Neural cell (in vitro differentiated cells): ENCODE measurements around the gene PARVA. TPM values are rescaled to one million over a fixed set of nuclear protein-coding genes. Genes with fewer than 3 reads are reported as not detected.

Experiments
- H2AFZ ChIP-seq: fragments of 200-600, 300-800 bp; sonication (generic), shearing (Covaris generic); 2 replicates; pipeline ENCODE4 v1.6.0; 2014; ENCODE audit warnings: low read depth, mild to moderate bottlenecking, antibody characterized with exemption, low read length, moderate library complexity
- H3F3A ChIP-seq: fragments of 200-600 bp; shearing (Covaris generic); 2 replicates; pipeline ENCODE4 v1.6.1; 2016; ENCODE audit warnings: mild to moderate bottlenecking, moderate library complexity, mixed read lengths, antibody characterized with exemption, low read length; ENCODE audit not compliant: insufficient read depth, poor library complexity, severe bottlenecking
- H3K27ac ChIP-seq: fragments of 200-600, 300-800 bp; sonication (generic), shearing (Covaris generic); 2 replicates; pipeline ENCODE4 v1.5.1; 2014; ENCODE audit warnings: mild to moderate bottlenecking, low read length, moderate library complexity
- H3K27me3 ChIP-seq: fragments of 300-800, 200-600 bp; sonication (generic), shearing (Covaris generic); 2 replicates; pipeline ENCODE4 v1.6.0; 2014; ENCODE audit warnings: mild to moderate bottlenecking, low read depth, low read length, moderate library complexity; ENCODE audit not compliant: insufficient read depth
- H3K36me3 ChIP-seq: fragments of 300-800, 200-600 bp; sonication (generic), shearing (Covaris generic); 2 replicates; pipeline ENCODE4 v1.5.1; 2014; ENCODE audit warnings: mild to moderate bottlenecking, antibody characterized with exemption, low read length, moderate library complexity; ENCODE audit not compliant: insufficient read depth
- H3K4me2 ChIP-seq: fragments of 300-800, 200-600 bp; sonication (generic), shearing (Covaris generic); 2 replicates; pipeline ENCODE4 v1.6.0; 2014; ENCODE audit warnings: mild to moderate bottlenecking, low read length
- H3K4me3 ChIP-seq: fragments of 300-800, 200-600 bp; sonication (generic), shearing (Covaris generic); 2 replicates; pipeline ENCODE4 v1.5.1; 2014; ENCODE audit warnings: mild to moderate bottlenecking, low read length, moderate library complexity
- H3K79me2 ChIP-seq: fragments of 200-600 bp; shearing (Covaris generic); replicated peaks from 2 replicates; pipeline ENCODE4 v1.6.0; 2014; ENCODE audit warnings: mild to moderate bottlenecking, low read length, moderate library complexity; ENCODE audit not compliant: insufficient read depth
- H3K9ac ChIP-seq: fragments of 300-800, 200-600 bp; sonication (generic), shearing (Covaris generic); 2 replicates; pipeline ENCODE4 v1.6.1; 2016; ENCODE audit warnings: mild to moderate bottlenecking, low read length, mixed read lengths
- H3K9me2 ChIP-seq: fragments of 200-600 bp; shearing (Covaris generic); 2 replicates; pipeline ENCODE4 v1.6.1; 2016; ENCODE audit warnings: mild to moderate bottlenecking, low read length, mixed read lengths; ENCODE audit not compliant: insufficient read depth
- H3K9me3 ChIP-seq: fragments of 200-600, 300-800 bp; sonication (generic), shearing (Covaris generic); 2 replicates; pipeline ENCODE4 v1.6.1; 2016; ENCODE audit warnings: mild to moderate bottlenecking, mixed run types, low read length, moderate library complexity, mixed read lengths
- H4K20me1 ChIP-seq: fragments of 200-600 bp; shearing (Covaris generic); 2 replicates; pipeline ENCODE4 v1.6.1; 2016; ENCODE audit warnings: mild to moderate bottlenecking, mixed run types; ENCODE audit not compliant: insufficient read depth
- EP300 ChIP-seq: fragments of 450-650 bp; conservative IDR thresholded peaks from 2 replicates; pipeline ENCODE4 v1.6.1; 2014; ENCODE audit warnings: antibody characterized with exemption, mild to moderate bottlenecking, moderate library complexity; ENCODE audit not compliant: poor library complexity, severe bottlenecking
- EZH2 ChIP-seq: fragments of 200-600, 300-800 bp; shearing (Covaris generic), sonication (generic); IDR thresholded peaks from 2 replicates; pipeline ENCODE4 v1.6.1; 2014; ENCODE audit warnings: antibody characterized with exemption, low read length, borderline replicate concordance, mild to moderate bottlenecking; ENCODE audit not compliant: insufficient read depth, poor library complexity, severe bottlenecking
- MXI1 ChIP-seq: fragments of 450-650 bp; conservative IDR thresholded peaks from 2 replicates; pipeline ENCODE4 v1.6.1; 2014; ENCODE audit warnings: antibody characterized with exemption, mild to moderate bottlenecking; ENCODE audit not compliant: poor library complexity, severe bottlenecking
- POLR2AphosphoS5 ChIP-seq: IDR thresholded peaks from 2 replicates; pipeline ENCODE4 v1.6.1; 2012
- RAD21 ChIP-seq: fragments of 450-650 bp; conservative IDR thresholded peaks from 2 replicates; pipeline ENCODE4 v1.6.1; 2014; ENCODE audit warnings: antibody characterized with exemption, mild to moderate bottlenecking, moderate library complexity
- SMC3 ChIP-seq: fragments of 450-650 bp; conservative IDR thresholded peaks from 2 replicates; pipeline ENCODE4 v1.6.1; 2014; ENCODE audit warnings: antibody characterized with exemption, mild to moderate bottlenecking, moderate library complexity; ENCODE audit not compliant: poor library complexity
- TAF1 ChIP-seq: IDR thresholded peaks from 2 replicates; pipeline ENCODE4 v1.6.1; 2012; ENCODE audit warnings: low read depth
- polyA plus RNA-seq: library from polyadenylated mRNA; depleted of rRNA; stranded (reverse); fragments of >200 nt; gene quantifications from 2 replicates; pipeline ENCODE4 v1.2.3, GENCODE V29; 2014
- TF ChIP-seq, protein P1 (sequence below): IDR thresholded peaks from 2 replicates; pipeline ENCODE4 v1.6.1; 2012; ENCODE audit warnings: borderline replicate concordance
- TF ChIP-seq, protein P2 (sequence below): fragments of 450-650 bp; IDR thresholded peaks from 2 replicates; pipeline ENCODE4 v1.5.1; 2014; ENCODE audit warnings: antibody characterized with exemption, mild to moderate bottlenecking, moderate library complexity; ENCODE audit not compliant: poor library complexity, severe bottlenecking

Gene PARVA
- polyA plus RNA-seq, 1 donor from 2014 or later = 0.94 TPM

DNA sequence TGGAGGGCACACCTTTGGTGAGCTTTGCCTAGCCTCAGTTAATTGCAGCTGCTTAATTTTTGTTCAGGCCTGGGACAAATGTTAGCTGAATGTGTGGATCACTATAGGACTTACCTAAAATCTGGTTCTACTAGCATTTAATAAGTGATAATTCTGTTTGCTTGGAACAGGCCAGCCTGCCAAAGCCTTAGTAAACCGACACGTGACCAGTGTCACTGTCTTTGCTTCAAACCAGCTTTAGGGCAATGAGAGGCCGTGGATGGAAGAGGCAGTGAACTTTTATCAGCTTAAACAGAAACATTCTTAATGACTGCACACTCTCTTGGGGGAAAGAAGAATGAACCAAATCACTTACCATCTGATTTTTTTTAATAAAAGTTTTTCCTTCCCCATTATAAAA is 10.8 kb downstream of the PARVA start:
- H3K27me3 ChIP-seq = no peaks in the 10 kb centered on the region
- TF ChIP-seq SMC3 (no peak), EP300 (no peak), MXI1 (no peak), EZH2 (no peak), TAF1 (no peak), POLR2AphosphoS5 (no peak), RAD21 (no peak)
- TF ChIP-seq, protein P1, sequence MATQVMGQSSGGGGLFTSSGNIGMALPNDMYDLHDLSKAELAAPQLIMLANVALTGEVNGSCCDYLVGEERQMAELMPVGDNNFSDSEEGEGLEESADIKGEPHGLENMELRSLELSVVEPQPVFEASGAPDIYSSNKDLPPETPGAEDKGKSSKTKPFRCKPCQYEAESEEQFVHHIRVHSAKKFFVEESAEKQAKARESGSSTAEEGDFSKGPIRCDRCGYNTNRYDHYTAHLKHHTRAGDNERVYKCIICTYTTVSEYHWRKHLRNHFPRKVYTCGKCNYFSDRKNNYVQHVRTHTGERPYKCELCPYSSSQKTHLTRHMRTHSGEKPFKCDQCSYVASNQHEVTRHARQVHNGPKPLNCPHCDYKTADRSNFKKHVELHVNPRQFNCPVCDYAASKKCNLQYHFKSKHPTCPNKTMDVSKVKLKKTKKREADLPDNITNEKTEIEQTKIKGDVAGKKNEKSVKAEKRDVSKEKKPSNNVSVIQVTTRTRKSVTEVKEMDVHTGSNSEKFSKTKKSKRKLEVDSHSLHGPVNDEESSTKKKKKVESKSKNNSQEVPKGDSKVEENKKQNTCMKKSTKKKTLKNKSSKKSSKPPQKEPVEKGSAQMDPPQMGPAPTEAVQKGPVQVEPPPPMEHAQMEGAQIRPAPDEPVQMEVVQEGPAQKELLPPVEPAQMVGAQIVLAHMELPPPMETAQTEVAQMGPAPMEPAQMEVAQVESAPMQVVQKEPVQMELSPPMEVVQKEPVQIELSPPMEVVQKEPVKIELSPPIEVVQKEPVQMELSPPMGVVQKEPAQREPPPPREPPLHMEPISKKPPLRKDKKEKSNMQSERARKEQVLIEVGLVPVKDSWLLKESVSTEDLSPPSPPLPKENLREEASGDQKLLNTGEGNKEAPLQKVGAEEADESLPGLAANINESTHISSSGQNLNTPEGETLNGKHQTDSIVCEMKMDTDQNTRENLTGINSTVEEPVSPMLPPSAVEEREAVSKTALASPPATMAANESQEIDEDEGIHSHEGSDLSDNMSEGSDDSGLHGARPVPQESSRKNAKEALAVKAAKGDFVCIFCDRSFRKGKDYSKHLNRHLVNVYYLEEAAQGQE = no peak
- TF ChIP-seq, protein P2, sequence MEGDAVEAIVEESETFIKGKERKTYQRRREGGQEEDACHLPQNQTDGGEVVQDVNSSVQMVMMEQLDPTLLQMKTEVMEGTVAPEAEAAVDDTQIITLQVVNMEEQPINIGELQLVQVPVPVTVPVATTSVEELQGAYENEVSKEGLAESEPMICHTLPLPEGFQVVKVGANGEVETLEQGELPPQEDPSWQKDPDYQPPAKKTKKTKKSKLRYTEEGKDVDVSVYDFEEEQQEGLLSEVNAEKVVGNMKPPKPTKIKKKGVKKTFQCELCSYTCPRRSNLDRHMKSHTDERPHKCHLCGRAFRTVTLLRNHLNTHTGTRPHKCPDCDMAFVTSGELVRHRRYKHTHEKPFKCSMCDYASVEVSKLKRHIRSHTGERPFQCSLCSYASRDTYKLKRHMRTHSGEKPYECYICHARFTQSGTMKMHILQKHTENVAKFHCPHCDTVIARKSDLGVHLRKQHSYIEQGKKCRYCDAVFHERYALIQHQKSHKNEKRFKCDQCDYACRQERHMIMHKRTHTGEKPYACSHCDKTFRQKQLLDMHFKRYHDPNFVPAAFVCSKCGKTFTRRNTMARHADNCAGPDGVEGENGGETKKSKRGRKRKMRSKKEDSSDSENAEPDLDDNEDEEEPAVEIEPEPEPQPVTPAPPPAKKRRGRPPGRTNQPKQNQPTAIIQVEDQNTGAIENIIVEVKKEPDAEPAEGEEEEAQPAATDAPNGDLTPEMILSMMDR = no peak
- H2AFZ ChIP-seq = no peak overlapping the region
- no peaks in the 10 kb centered on the region for H3F3A ChIP-seq
- H3K9me3 ChIP-seq = no peaks in the 10 kb centered on the region
- no peaks in the 10 kb centered on the region for H4K20me1 ChIP-seq
- H3K36me3 ChIP-seq = no peaks in the 10 kb centered on the region
- no peak overlapping the region for H3K9ac ChIP-seq
- H3K27ac ChIP-seq = no peak overlapping the region
- H3K79me2 ChIP-seq = no peaks in the 10 kb centered on the region
- H3K9me2 ChIP-seq = no peaks in the 10 kb centered on the region
- no peak overlapping the region for H3K4me3 ChIP-seq
- no peak overlapping the region for H3K4me2 ChIP-seq

DNA sequence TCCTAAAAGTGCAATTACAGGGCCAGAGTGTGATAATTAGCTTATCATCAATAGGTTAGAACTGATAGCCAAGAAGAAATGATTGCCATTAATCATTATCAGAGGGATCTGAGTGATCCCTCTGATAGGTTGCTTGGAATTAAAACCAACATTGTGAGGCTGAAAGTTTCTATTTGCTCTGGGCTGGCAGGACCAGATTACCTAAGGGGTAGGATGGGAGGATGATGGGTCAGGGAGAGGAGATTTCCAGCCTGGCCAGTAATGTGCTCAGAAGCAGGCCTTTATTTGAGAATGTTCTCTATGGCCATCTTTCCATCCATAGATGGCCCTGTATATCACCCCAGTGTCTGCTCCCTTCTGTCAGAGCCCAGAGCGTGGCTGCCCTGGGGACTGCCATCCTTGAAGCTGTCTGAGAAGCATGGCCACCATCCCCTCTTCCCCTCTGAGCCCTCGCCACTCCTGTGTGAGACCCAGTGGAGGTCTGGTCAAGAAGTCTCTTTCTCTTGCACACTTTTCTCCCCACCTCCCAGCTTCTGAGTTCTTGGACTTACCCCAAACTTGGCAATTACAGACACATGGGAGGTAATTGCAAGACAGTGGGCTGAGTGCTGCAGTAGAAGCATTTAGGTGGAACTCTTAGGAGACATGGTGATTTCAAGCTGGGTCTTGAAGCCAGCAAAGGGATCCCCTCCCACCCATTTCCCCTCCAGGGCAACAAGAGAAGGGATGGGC is 11.7 kb downstream of the PARVA start:
- Histone ChIP-seq H3F3A (no peaks in the 10 kb centered on the region), H3K27me3 (no peaks in the 10 kb centered on the region), H3K79me2 (no peaks in the 10 kb centered on the region), H3K4me2 (no peak overlapping the region), H3K9ac (no peak overlapping the region), H2AFZ (no peak overlapping the region), H3K27ac (no peak overlapping the region), H3K9me3 (no peaks in the 10 kb centered on the region), H3K4me3 (no peak overlapping the region), H3K36me3 (no peaks in the 10 kb centered on the region), H4K20me1 (no peaks in the 10 kb centered on the region), H3K9me2 (no peaks in the 10 kb centered on the region)
- no peak for TF ChIP-seq SMC3
- TF ChIP-seq EP300 = no peak
- TF ChIP-seq, protein P1 = no peak
- TF ChIP-seq MXI1 = no peak
- TF ChIP-seq RAD21 = no peak
- no peak for TF ChIP-seq EZH2
- TF ChIP-seq, protein P2 = no peak
- TF ChIP-seq TAF1 = no peak
- no peak for TF ChIP-seq POLR2AphosphoS5
